Activated CD8-positive, alpha-beta memory T cell treated with anti-CD3 and anti-CD28 coated beads, Interleukin-2, amount 50 U/mL, for 24 hours (primary cell): Measurements from ENCODE around the gene DVL1.
"Not testable (repeated sequence)": the region's sequence is repeated elsewhere in the genome, so short reads cannot be mapped to it uniquely, and the experiment has no call there.

ENCODE experiments used
- DNase-seq: peaks from one replicate; pipeline ENCODE4 v3.0.0-alpha.2; 2020; ENCODE audit errors: extremely low read depth

The DVL1 gene

DNA sequence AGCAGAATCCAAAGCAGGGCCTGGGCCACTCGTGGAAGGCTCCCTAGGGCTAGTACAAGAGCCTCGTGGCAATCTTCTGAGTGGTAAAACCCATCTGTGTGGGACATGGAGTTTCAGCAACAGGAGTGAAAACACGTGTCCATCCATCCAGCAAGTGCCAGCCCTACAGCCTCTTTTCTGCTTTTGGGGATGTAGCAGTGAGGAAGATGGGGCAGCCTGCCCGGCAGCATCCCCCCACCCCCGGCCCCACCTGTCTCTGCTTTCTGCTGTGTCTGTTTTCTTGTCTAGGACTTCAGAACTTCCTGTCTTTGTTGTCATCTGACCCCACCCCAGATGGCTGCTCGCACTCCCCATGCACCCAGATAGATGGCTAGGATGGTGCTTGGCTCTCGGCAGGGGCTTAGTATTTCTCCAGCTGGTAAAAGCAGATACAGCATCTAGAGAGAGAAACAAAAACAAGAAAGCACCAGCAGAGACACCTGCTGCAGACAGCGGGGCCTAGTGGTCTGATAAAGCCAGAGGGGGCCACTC lies 23.1 kb downstream of the DVL1 start:
- DNase-seq = no peak

DNA sequence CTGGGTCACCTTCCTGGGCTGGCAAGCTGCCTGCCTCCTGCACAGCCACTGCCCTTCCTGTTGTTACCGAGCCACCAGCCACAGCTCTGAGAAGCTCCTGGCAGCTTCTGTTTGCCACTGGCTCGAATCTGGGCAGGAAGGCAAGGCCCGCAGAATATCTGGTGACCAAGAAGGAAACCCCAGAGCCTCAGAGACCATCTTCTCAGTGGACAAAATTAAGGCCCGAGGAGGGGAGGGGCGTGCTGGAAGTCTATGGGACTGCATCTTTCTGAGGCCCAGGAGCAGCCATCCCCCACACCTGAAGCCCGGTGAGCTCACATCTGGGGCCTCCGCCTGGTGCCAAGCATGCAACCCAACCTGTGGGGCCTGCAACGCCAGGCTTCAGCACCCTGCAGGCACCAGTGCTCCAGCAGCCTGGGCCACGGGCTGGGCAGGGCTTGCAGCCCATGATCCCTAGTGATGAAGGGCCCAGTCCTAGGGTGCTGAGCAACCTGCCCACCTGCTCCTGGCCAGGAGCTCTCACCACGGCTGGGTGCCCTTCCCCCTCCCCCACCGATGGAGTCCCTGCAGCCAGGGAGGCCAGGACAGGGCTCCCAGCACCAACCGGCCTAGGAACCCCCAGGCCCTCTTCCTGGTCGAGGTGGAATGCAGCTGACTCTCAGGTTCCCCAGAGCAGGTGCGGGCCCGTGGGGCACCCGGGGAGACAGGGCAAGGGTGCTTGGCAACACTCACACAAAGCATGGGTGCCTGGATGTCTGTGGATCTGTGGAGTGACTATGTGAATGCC lies 23.7 kb downstream of the DVL1 start:
- DNase-seq = no peak

DNA sequence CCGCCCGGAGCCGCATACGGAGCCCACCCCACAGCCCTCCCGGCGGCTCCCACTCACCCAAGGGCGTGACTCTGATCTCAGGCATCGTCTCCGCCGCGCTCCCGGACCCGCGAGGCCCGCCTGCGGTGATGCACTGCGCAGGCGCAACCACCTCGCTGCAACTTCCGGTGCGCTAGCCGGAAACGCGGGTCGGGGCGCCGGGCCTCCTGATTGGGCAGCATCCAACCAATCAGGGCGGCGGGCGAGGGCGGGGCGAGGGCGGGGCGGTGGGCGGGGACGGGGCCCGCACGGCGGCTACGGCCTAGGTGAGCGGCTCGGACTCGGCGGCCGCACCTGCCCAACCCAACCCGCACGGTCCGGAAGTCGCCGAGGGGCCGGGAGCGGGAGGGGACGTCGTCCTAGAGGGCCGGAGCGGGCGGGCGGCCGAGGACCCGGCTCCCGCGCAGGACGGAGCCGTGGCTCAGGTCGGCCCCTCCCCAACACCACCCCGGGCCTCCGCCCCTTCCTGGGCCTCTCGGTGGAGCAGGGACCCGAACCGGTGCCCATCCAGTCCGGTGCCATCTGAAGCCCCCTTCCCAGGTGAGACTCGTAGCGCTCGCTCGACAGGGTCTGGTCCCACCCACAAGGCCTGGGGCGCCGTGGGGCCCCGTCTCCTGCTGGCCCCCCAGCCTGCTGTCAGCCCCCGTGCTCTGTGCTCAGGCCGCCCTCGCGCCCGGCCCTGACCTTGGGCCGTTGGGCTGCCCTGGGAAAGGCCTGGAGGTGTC lies 24.5 kb downstream of the DVL1 start, which contains the start of the genes CPTP and INTS11:
TSS of gene CPTP (plus strand) at position 279 of the 764 bp plus-strand sequence. CDS start 2,109 bp downstream, outside the sequence.
TSS of gene INTS11 (minus strand) at position 137 of the 764 bp plus-strand sequence. CDS start at position 85, 52 bp downstream.
- DNase-seq = peak; percentile 86

DNA sequence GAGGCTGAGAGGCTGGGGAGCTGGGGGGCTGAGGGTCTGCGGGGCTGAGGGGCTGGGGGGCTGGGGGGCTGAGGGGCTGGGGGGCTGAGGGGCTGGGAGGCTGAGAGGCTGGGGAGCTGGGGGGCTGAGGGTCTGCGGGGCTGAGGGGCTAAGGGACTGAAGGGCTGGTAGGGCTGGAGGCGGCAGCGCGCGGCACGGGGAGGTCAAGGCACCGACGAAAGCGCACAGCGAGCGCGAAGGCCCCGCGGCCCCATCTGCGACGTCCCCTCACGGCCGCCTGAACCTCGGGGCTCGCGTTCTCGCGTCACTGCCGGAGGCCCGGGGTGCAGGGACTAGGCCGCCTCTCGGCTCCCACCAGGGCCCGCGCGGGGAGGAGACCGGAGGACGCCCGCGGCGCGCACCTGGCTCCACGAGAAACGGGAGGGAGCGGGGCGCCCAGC lies 25.1 kb downstream of the DVL1 start:
- no peak for DNase-seq

DNA sequence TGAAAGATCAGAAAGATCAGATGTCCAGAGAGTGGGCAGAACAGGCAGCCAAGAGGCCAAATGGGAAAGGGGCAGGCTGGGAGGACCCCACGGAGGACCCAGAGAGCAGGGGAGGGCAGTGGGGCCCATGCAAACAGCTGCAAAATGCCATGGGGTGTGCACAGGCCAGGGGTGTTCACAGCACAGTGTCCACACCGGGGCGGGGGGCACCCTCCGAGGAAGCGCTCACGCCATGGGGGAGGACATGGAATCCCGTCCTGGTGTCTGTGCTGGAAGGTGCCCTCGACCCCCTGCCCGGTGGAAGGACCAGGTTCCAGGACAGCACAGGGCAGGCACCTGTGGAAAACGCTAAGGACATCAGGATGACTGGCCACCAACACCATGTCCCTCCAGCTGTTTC lies 26.3 kb downstream of the DVL1 start:
- DNase-seq = no peak

GRCh38 chr1:1322418-1322817 lies 26.8 kb downstream of the DVL1 start:
- no peak for DNase-seq

DNA sequence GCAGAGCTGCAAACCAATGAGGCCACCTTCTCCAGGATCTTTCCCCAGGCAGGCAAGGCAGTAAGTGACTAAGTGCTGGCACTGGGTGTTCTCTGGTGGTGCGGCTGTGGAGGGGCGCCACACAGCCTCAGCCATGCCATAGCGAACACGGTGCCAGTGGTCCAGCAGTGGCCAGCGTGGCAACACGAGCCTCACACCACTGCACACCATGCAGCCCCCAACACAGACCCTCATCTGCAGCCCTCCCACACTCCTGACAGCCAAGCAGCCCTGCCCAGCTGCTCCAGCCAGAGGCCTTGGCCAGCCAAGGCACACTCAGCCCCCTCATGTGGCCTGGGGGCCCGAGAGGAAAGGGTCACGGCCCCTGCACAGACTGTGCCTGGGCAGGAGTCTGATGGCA lies 27.7 kb downstream of the DVL1 start:
- DNase-seq = no peak

DNA sequence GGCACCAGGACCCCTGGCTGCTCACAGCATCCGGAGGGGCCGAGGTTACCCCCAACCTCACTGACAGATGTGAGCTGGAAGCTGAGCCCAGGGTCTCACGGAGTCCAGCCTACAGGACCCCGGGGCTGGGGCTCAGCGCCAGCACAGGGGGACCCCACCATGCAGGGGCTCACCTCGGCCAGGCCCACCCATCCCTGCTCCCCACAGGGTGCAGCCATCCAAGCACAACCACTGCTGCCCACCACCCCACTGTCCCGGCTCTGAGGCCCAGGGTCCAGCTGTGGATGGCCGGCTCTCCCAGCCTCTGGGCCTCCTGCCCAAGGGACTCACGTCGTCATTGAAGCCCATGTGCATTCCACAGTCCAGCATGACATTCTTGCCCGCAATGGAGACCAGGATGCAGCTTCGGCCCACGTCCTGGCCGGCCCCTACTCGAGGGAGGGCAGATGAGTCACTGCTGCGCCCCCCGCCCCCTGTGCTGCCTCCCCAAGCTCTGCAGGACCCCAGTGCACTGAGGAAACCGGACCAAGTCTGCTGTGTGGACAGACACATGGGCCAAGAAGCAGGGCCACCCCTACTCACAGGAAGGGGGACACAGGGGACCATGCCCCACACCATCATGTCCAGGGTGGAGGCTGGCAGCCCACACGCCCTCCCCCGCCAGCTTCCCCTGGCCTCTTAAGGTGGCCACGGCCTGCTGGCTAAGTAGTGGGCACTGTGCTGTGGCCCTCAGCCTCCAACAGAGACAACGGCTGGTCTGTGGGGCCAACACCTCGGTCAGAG lies 28.4 kb downstream of the DVL1 start:
- DNase-seq = no peak

DNA sequence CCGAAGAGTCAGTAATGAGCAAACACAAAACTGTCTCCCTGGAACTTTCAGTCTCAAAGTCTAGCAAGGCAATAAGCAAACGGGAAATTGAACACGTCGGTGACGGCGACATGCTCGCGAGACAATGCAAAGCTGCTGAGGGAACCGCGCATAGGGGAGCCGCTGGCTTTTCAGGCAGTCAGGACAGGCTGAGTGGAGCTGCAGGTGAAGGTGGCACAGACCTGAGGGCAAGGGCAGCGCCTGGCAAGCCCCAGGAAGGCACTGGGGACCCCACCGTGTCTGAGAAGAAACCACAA lies 29.6 kb downstream of the DVL1 start:
- no peak for DNase-seq

GRCh38 chr1:1318777-1319645 lies 30.2 kb downstream of the DVL1 start:
- no peak for DNase-seq

GRCh38 chr1:1318131-1318652 lies 31.0 kb downstream of the DVL1 start:
- no peak for DNase-seq

GRCh38 chr1:1317420-1317819 lies 31.8 kb downstream of the DVL1 start:
- no peak for DNase-seq

DNA sequence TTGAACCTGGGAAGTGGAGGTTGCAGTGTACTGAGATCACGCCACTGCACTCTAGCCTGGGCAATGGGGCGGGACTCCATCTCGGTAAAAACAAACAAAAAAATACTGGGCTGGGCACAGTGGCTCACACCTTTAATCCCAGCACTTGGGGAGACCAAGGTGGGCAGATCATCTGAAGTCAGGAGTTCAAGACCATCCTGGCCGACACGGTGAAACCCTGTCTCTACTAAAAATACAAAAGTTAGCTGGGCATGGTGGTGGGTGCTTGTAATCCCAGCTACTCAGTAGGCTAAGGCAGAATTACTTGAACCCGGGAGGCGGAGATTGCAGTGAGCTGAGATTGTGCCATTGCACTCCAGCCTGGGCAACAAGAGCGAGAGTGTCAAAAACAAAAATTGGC lies 33.0 kb downstream of the DVL1 start:
- DNase-seq = not testable (repeated sequence)

- no peak for DNase-seq
These were observed 33.7 kb downstream of the DVL1 start for GRCh38 chr1:1315435-1315954.

GRCh38 chr1:1314678-1315335 lies 34.4 kb downstream of the DVL1 start:
- DNase-seq = no peak

- no peak for DNase-seq
These were observed 35.0 kb downstream of the DVL1 start for GRCh38 chr1:1314237-1314586.

DNA sequence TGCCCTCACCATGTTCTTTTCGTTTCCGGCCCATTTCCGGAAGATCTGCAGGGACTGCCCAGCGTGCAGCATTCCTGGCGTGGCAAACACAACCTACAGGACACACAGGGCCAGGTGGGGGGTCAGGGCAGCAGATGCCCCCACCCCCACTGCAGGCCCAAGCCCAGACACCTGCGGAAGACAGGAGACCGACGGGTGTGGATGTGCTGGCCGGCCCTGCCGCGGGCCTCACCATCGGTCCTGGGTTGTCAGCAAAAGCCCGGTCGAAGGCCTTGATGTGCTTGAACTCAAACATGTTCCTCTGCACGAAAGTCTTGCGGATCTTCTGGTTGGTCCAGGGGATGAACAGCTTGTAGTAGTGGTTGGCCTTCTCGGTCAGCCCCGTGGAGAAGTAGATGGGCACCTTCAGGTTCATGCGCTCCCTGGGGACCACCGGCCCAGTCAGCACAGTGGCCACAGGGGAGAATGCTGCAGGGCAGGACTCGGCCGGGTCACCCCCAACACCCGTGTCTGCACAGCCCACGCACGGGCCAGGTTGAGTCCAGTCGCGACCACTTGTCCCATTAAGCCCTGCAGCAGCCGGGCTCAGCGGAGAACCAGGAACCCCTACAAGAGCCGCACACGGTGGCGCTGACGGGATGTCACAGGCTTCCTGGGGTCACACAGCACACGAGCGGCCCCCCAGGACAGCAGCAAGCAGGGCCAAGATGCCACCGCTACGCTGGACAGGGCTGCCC lies 35.5 kb downstream of the DVL1 start:
- DNase-seq = no peak

- DNase-seq = no peak
These were observed 36.5 kb downstream of the DVL1 start for GRCh38 chr1:1312450-1313314.
